Stimulated activated CD4-positive, alpha-beta T cell treated with anti-CD3 and anti-CD28 coated beads, Interleukin-4, amount 100 ng/mL, for 1 hour (primary cell): Measurements from ENCODE around the gene ADAM19.
"Not testable (repeated sequence)": the region's sequence is repeated elsewhere in the genome, so short reads cannot be mapped to it uniquely, and the experiment has no call there.

Experiments used
- DNase-seq: peaks from one replicate; pipeline ENCODE4 v3.0.0-alpha.2; 2020

The ADAM19 gene

GRCh38 chr5:157511651-157512644, 63.6 kb downstream of the ADAM19 start:
- DNase-seq, result peak; percentile 8

- no peak for DNase-seq
Observed at GRCh38 chr5:157510682-157511081, 64.9 kb downstream of the ADAM19 start.

GRCh38 chr5:157509587-157509986, 66.0 kb downstream of the ADAM19 start:
- DNase-seq, result no peak

GRCh38 chr5:157509093-157509492, 66.5 kb downstream of the ADAM19 start:
- no peak for DNase-seq

GRCh38 chr5:157506981-157507780, 68.4 kb downstream of the ADAM19 start:
- DNase-seq, result no peak

- no peak for DNase-seq
Observed at GRCh38 chr5:157506066-157506590, 69.4 kb downstream of the ADAM19 start.

- no peak for DNase-seq
Observed at GRCh38 chr5:157505496-157505895, 70.1 kb downstream of the ADAM19 start.

GRCh38 chr5:157504053-157504452, 71.5 kb downstream of the ADAM19 start:
- DNase-seq, result no peak

GRCh38 chr5:157502143-157502647, 73.4 kb downstream of the ADAM19 start:
- no peak for DNase-seq

- DNase-seq, result no peak
Observed at GRCh38 chr5:157497875-157498611, 77.5 kb downstream of the ADAM19 start.

- no peak for DNase-seq
Observed at GRCh38 chr5:157496864-157497263, 78.7 kb downstream of the ADAM19 start.

- DNase-seq, result no peak
Observed at GRCh38 chr5:157494178-157494832, 81.3 kb downstream of the ADAM19 start.

- DNase-seq, result no peak
Observed at GRCh38 chr5:157492886-157493285, 82.7 kb downstream of the ADAM19 start.

GRCh38 chr5:157491471-157491995, 84.0 kb downstream of the ADAM19 start:
- no peak for DNase-seq

GRCh38 chr5:157487358-157487757, 88.2 kb downstream of the ADAM19 start:
- DNase-seq, result no peak

- no peak for DNase-seq
Observed at GRCh38 chr5:157486861-157487260, 88.7 kb downstream of the ADAM19 start.

GRCh38 chr5:157486221-157486681, 89.3 kb downstream of the ADAM19 start:
- DNase-seq, result no peak

- no peak for DNase-seq
Observed at GRCh38 chr5:157485811-157486210, 89.8 kb downstream of the ADAM19 start.

- DNase-seq, result no peak
Observed at GRCh38 chr5:157485340-157485739, 90.2 kb downstream of the ADAM19 start.

- no peak for DNase-seq
Observed at GRCh38 chr5:157484768-157485167, 90.8 kb downstream of the ADAM19 start.

- DNase-seq, result not testable (repeated sequence)
Observed at GRCh38 chr5:157482702-157483101, 92.9 kb downstream of the ADAM19 start.

- DNase-seq, result no peak
Observed at GRCh38 chr5:157481666-157482065, 93.9 kb downstream of the ADAM19 start.
